ENCODE measurements around the gene FUT8.

FUT8 gene

GRCh38 chr14:65496178-65496993 is 83.9 kb downstream of the FUT8 start:
- DNase-seq, result no peak

GRCh38 chr14:65499138-65499537 is 86.6 kb downstream of the FUT8 start:
- DNase-seq, result no peak

- no peak for DNase-seq
Observed at GRCh38 chr14:65500075-65500474, 87.5 kb downstream of the FUT8 start.

GRCh38 chr14:65501328-65501727 is 88.8 kb downstream of the FUT8 start:
- DNase-seq, result no peak

GRCh38 chr14:65502676-65503124 is 90.2 kb downstream of the FUT8 start:
- no peak for DNase-seq

GRCh38 chr14:65503771-65504170 is 91.2 kb downstream of the FUT8 start:
- DNase-seq, result no peak

GRCh38 chr14:65506801-65507200 is 94.3 kb downstream of the FUT8 start:
- DNase-seq, result no peak

GRCh38 chr14:65509842-65510241 is 97.3 kb downstream of the FUT8 start:
- no peak for DNase-seq

GRCh38 chr14:65513671-65514070 is 101.1 kb downstream of the FUT8 start:
- DNase-seq, result no peak

- DNase-seq, result no peak
Observed at GRCh38 chr14:65517635-65518542, 105.4 kb downstream of the FUT8 start.

- DNase-seq, result no peak
Observed at GRCh38 chr14:65528069-65528468, 115.5 kb downstream of the FUT8 start.

GRCh38 chr14:65531148-65531547 is 118.6 kb downstream of the FUT8 start:
- no peak for DNase-seq

- no peak for DNase-seq
Observed at GRCh38 chr14:65533736-65534404, 121.3 kb downstream of the FUT8 start.

GRCh38 chr14:65536781-65537423 is 124.4 kb downstream of the FUT8 start:
- no peak for DNase-seq

- no peak for DNase-seq
Observed at GRCh38 chr14:65548878-65549277, 136.3 kb downstream of the FUT8 start.

GRCh38 chr14:65549429-65549828 is 136.9 kb downstream of the FUT8 start:
- no peak for DNase-seq

- DNase-seq, result no peak
Observed at GRCh38 chr14:65550779-65551643, 138.5 kb downstream of the FUT8 start.

GRCh38 chr14:65552724-65553123 is 140.2 kb downstream of the FUT8 start:
- DNase-seq, result no peak

- DNase-seq, result no peak
Observed at GRCh38 chr14:65554837-65555236, 142.3 kb downstream of the FUT8 start.

- DNase-seq, result no peak
Observed at GRCh38 chr14:65555358-65555757, 142.8 kb downstream of the FUT8 start.

- DNase-seq, result no peak
Observed at GRCh38 chr14:65558363-65558762, 145.8 kb downstream of the FUT8 start.

Data from cortex of kidney (tissue), 1 donor.